DND-41 (cell line): ENCODE measurements around the gene PPP3CA.

ENCODE experiments used
- CTCF ChIP-seq: IDR thresholded peaks from 2 replicates; pipeline ENCODE4 v1.5.1; 2012; ENCODE audit warnings: borderline replicate concordance, low read length, moderate library complexity, mild to moderate bottlenecking; ENCODE audit not compliant: poor library complexity, severe bottlenecking; ENCODE audit errors: extremely low read depth
- EZH2 ChIP-seq: IDR thresholded peaks from 3 replicates; pipeline ENCODE4 v1.6.1; 2012; ENCODE audit warnings: borderline replicate concordance, low read depth, mild to moderate bottlenecking, moderate library complexity, low read length, inconsistent platforms; ENCODE audit not compliant: severe bottlenecking

DNA sequence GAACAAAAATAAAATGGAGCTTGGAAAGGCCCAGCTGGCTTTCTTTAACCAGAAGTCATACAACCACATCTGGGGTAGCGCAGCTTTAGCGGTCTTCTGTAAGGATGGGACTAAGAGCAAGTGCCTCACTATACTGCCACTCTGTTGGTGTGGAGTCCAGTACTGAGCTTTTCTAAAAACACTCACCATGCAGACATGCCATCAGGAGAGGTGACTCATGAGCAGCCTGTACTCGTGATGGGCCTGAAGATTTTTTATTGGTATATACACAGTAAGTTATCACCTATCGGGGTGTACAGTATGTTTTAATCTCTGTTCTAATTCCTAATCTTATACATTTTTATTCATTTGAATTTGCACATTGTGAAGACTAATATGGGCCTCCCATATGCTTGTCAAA is 9.6 kb downstream of the PPP3CA start:
- no peak for TF ChIP-seq CTCF
- TF ChIP-seq EZH2, result no peak
